Activated naive CD4-positive, alpha-beta T cell treated with Interleukin-2 at 50 U/mL for 16 hours (primary cell): ENCODE results near the gene DUSP10.

ENCODE experiments used
- DNase-seq: peaks from one replicate; pipeline ENCODE4 v3.0.0-alpha.2; 2020

Gene DUSP10

DNA sequence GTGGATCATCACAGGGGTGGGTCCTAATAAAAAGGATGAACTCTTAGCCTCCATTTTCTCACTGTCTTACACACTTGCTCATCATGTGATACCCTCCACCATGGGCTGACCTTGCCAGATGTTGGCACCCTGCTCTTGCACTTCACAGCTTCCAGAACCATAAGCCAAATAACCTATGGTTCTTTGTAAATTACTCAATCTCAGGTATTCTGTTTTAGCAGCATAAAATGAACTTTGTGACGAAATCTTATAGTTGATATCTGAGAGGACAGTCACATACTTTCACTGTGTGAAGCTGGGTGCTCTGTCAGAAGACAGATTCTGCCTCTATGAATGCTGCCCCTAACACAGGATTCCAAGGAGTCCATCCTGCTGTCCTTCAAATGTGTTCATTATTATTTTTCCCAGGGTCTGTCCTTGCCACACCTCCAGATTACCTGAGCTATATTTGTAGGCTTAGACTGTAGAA lies 13.8 kb downstream of the DUSP10 start:
- no peak for DNase-seq

- DNase-seq: no peak
Measured at GRCh38 chr1:221727146-221728036, 14.5 kb downstream of the DUSP10 start.

DNA sequence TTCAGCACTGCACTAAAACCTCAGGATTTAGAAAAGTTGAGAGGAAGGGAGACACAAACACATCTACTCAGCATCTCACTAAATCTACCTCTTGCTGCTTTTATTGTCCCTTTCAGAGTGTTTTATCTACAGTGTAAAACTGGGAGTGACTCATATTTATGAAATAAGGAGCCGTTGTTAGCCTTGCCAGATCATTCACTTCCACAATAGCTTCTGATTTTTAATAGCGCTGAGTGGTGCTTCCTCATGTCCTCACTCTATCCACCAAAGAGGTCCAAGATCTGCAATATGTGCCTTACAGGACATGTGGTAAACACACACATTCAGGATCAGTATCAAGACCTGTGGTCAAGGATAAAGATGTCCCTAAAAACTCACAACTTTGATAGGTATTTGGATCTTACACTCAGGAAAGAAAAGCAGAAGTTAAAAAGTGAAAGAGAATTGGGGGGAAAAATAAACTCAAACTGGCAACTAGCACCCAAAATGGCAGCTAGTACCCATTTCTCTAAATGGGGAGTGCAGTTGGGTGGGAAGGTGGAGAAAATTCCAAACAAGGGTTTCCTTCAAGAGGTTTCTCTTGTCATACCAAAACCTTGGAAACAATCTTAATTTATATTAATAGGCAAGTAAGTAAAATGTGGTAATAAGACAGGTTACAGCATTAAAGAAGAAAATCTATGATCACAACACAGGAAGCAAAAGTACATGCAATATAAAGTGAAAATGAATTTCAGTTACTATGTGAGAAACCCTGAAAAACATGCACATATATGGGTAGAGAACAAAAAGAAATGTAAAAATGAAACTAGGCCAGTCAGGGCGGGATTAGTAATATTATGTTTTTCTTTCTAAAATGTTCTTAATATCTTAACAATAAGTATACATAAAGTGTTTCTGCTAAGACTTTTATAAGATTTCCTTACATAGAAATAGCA lies 15.9 kb downstream of the DUSP10 start:
- no peak for DNase-seq

DNA sequence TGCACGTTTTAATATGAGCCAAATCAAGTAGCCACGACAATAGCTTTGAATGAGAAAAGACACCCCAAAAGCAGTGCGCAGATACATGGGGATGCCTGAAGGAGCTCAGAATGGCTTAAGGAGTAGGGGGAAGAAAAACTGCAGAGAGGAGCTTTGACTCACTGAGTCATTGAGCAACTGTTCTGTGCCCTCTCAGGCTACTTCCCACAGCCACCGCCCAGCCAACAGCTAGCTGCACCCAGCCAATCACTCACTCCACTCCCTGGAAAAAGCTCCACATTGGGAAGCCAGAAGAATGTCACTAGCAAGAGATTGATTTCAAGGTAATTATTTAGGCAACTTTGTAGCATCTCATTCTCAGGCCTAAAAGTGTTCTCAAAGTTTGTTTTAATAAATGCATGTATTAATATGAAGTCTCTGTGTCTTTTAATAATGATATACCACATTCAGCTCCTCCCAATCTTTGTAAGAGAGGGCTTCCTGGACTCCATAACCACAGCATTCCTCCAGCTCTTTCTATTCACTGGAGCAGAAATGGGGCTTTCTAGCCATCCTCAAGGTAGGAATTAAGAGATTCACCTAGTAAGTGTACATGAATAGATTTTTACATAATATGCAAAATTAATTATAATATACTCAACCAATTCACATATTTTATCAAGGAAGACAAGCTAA lies 16.8 kb downstream of the DUSP10 start:
- no peak for DNase-seq

- no peak for DNase-seq
Measured at GRCh38 chr1:221723848-221724236, 18.0 kb downstream of the DUSP10 start.

DNA sequence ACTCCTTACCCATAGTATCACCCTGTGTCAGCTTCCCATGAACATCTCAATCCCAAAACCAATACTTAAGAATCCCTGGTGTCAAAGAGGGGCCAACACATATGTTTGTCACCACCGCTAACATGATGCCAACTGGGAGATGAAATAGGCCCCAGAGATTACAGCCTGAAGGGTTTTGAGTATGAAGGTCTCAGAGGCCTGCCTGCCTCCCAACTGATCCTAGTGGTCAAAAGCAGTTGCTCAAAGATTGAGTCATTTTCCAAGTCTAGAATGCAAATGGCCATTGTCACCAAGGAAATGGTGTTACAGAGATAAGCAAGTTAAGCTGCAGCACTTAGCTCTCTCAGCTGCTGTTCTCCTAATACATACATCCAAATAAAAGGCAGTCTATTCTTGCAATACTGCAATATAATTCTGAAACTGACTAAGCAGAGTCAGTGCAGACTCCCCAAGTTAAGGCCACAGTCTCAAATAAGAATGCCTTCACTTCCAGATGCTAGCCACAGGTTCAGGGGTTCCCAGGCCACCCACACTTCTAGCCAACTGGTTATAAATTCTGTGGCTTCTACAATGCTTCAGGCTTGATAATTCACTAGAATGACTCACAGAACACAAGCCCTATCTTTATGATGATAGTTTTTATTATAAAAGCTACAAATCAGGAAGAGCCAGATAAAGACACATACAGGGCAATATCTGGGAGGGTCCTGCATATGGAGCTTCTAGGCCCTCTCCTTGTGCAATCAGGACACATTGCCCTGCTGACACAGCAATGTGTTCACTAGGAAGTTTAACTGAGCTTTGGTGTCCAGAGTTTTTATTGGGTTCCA lies 18.7 kb downstream of the DUSP10 start:
- DNase-seq: no peak

GRCh38 chr1:221722254-221723017 lies 19.5 kb downstream of the DUSP10 start:
- no peak for DNase-seq

DNA sequence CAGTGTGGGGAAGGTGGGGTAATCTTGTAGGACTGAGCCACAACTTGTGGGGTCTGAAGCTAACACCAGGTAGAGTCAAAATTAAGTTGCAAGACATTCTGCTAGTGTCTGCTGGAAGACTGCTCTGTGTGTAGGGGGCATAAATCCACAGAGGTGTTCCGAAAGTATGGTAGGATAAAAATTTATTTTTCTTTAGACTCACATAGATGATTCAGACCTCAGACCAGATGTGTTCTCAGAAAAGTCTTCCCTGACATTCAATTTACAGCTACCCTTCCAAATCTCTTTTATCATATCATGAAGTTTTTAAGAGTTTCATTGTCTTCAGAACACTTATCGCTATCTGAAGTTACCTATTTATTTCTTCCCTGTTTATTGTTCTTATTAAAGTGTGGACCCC lies 21.3 kb downstream of the DUSP10 start:
- no peak for DNase-seq

DNA sequence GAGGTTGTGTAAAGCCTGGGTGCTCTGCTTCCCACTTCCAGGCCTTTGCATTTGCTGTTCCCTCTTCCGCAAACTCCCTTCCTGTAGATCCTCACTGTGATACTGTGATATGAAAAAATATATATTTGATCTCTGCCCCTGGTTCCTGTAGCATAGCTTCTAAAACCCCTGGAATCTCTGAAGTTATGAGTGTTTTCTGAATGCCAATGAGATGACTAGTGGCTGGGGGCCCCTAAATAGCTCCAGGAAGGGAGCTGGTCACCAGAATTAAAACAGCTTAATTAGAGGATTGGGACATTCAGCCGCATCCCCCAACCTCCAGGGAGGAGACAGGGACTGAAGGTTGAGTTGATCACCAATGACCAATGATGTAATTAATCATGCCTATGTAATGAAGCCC lies 21.9 kb downstream of the DUSP10 start:
- DNase-seq: no peak

GRCh38 chr1:221719278-221719597 lies 22.7 kb downstream of the DUSP10 start:
- DNase-seq: no peak

- DNase-seq: no peak
Measured at GRCh38 chr1:221718381-221719277, 23.3 kb downstream of the DUSP10 start.

DNA sequence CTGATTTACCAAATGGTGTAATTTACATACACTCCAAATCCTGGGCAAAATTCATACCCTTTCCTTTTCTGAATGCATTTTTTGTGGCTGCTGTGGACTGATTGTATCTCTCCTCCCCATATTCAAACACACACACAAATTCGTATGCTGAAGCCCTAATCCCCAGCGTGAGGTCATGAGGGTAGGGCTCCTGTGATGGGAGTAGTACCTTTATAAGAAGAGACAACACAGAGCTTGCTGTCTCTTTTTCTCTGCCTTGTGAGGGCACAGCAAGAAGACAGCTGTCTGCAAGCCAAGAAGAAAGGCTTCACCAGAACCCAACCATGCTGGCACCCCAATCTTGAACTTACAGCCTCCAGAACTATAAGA lies 24.4 kb downstream of the DUSP10 start:
- DNase-seq: no peak

- no peak for DNase-seq
Measured at GRCh38 chr1:221716713-221717484, 25.0 kb downstream of the DUSP10 start.

- no peak for DNase-seq
Measured at GRCh38 chr1:221715321-221716169, 26.3 kb downstream of the DUSP10 start.

DNA sequence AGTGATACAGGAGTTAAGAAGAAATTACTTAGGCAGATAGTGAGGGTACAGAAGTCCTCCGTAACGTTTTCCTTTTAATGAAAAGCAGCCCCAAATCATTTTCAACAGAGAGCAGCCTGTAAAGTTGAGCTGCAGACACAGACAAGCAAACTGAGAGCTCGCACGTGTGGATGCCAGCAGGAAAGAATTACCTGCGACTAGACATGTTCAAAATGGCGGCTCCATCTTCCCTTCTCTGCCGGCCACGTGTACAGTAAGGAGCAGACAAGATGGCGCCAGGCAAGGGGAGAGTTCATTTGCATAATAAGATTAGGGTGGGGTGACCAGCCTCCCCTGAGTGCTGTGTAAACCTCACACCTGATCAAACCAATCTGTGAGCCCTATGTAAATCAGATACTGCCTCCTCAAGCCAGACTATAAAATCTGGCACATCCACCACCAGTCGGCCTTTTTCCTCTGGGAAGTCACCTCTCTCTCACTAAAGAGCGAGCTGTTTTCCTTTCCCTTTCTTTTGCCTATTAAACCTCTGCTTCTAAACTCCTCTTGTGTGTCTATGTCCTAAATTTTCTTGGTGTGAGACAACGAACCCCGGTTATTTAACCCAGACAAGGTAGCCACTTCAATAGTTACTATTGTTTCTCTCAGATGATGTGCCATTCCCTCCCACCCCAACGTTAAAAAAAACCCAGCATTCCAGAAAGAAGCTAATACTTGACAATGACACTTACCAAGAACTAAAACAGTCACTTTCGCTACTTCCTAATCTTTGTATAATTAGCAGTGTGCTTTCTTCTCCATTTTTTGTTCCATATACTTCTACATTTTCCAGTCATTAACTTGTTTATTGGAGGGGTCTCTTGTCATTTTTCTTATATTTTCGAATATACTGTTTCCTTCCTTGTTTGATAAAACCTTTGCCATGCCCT lies 27.4 kb downstream of the DUSP10 start:
- DNase-seq: no peak

DNA sequence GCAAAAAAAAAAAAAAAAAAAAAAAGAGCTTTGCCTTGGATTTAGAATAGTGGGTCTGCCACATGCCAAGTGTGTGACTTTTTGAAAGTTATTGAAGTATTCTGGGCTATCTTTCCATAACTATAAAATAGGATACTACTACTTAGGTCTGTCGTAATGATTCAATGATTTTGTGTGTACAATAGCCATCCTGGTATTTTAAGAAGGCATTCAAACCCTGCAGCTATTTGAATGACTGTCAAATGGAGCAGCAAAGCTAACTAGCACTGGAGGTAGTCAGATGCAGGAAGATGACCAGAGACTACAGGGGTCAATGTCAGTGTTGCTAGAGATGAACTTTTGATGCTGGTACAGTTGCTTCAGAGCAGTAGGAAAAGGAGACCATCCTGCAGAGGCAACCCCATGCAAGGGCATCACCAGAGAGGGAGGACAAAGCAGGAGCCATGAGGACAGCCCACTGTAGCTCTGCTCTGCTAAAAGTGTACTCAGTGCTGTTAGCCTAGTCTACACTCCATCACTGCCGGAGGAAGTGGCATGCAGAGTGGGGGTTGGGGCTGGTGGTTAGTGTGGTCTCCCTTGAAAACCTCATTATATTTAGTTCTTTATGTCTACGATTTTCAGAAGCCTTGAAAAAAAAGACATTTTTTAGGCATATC lies 29.0 kb downstream of the DUSP10 start:
- DNase-seq: peak; percentile 74

DNA sequence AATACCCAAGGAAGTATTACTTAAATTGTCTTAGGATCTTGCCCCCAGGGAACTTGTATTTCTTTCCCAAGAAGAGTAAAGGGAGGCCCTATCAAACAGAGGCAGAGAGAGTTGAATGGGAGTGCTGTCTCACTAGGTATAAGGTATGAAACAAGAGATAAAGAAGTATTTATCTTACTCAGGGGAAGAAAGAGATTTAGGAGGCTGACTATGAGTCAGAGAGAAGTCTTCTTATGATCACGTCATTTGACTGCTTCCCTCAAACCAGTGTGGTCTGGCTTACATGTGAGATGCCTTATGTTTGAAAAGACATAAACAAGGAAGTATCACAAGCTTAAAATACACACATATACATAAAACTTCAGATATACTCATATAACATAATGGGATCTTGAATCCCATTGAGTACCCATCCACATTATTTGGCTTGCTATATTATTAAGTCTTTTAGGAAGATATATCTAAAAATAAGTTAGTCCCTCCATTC lies 29.6 kb downstream of the DUSP10 start:
- DNase-seq: peak; percentile 27
